ENCODE results near the gene SLC7A11.

SLC7A11 gene

DNA sequence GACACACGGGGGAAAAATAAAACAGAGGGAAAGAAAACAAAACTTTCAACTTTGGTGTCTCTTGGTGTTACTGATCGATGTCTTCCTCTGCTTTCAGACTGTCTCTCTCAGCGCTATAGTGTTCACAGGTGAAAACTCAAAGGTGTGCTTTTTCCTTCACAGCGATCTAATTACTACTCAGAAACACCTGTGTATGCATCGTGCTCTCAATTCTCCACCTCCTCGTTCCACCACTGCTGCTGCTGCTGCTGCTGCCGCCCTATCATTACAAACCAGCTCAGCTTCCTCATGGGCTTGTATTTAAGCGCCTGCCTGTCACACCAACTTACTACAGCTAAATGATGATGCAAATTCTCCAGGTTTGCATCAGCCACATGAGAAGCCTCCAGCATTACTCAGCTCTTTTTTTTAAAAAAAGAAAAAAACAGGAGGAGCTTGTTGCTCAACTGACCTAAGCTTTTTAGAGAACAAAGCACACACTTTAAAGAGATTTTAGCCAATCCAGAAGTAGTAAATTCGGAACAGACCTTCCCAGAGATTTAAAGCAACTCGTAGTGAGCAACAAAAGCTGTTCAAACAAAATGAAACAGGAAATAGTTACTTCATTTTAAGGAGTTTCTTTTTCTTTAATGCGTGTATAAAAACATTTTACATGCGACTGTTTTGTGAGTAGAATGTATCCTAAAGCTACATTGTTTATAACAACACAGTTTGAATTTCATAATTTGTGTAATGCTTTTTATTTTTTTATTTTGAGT, at the start of gene SLC7A11:
Gene SLC7A11, minus strand, starts transcription at position 274 of the 758 bp plus-strand sequence. CDS start 280 bp downstream, outside the sequence.
- peak; percentile 88 for DNase-seq

DNA sequence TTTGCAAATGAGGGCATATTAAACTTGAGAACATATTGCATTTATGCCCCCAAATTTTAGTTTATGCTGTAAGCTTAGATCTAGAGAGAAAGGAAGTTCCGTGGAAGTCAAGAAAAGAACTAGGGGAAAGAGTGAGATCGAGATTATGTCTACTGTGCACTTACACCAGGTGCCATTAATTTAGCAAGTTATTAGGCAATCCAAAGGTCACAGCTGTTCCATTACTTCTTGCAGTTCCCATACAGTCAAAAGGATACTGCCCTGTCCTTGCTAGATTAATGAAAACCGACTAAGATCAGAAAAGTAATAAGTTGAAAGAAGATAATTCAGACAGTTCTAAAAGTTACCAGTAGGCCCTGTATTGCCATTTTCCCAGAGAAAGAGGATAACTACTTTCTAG, 49.3 kb upstream of the SLC7A11 start:
- DNase-seq, result no peak

DNA sequence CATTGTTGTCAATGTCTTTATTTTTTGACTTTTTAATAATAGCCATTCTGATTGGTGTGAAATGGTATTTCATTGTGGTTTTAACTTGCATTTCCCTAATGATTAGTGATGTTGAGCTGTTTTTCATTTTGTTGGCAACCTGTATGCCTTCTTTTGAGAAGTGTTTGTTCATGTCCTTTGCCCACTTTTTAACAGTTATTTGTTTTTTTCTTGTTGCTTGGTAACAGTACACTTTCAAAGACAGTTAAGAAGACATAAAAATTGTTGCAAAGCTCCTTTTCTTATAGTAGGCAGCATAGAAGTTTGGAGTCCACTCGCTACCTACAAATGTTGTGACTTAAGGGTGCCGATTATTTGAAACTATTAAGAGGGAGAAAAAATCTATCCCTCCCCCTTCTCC, 48.7 kb upstream of the SLC7A11 start:
- DNase-seq, result no peak

DNA sequence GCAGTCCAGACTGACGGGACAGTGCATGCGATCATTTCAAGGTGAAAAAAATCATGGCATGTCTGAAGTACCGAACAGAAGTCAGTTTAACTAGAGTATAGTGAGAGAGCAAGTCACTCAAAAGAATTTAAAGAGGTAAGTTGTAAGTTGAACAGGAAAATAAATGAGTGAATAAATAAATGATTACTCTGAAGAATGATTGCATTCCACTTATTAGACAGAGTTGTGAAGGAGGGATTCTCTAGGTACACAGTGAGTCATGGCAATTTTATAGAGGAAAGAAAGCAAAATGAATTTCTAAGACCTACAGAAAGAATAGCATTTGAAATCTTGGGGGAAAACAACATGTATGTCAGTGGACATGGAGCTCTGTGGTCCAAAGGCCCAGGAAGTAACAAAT, 37.1 kb upstream of the SLC7A11 start:
- no peak for DNase-seq

DNA sequence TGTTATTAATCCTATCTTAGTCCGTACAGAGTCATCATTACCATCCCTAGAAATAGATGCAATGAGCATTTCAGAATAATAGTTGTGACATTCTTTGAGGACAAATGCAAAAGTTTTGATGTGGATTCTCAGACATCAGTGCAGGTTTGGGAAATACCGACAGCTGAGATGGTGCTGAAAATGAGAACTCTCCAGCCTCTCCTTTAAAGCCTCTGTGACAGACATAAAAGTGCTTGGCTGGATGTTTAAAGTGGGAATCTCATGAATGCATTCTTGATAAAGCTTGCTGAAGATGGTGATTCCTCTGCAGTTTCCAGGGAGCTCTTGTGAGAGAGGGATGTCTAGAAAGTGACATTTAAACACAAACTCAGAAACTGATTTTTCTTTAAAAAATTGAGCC, 35.0 kb upstream of the SLC7A11 start:
- DNase-seq, result no peak

DNA sequence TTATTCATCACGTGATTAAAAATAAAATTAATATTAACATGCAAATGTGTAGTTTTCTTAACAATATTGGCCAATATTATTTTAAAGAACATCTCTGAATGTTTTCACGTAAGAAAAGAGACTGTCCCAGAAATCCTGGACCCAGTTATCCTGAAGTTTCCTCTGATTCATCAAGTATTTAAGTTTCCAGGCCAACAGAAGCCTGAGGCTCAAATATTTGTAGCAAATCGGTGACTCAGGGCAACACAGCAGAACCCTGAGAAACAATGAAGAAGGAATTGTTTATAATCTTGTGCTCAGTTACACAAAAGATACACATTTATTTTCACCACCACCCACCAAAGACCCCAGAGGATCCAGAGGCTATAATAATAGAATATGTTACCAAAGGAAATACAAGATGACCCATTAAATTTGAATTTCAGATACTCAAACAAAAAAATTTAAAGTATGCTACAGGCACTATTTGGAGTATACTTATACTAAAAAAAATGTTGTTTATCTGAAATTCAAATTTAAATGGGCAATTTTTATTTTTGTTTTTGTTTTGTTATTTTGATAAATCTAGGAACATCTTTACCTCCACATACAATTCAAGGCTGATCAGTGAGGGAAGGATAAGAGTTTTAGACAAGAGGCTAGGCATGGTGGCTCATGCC, 33.9 kb upstream of the SLC7A11 start:
- DNase-seq, result no peak

DNA sequence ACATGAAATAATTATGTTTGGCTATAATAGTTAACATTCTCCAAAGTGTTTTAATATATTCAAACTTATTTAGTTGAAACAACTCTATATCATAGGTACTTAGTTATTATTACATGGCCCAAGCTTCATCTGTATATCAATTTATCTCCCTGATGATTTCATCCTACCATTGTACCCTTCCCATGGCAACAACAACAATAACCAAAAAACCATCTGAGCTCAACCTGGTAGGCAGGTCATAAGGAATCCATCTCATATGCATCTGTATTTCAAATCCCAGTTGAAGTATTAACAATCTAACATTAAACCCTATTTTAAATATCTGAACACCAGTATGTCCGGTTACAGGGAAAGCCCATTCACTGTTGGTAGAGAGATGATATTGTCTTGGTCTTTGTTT, 33.1 kb upstream of the SLC7A11 start:
- no peak for DNase-seq

DNA sequence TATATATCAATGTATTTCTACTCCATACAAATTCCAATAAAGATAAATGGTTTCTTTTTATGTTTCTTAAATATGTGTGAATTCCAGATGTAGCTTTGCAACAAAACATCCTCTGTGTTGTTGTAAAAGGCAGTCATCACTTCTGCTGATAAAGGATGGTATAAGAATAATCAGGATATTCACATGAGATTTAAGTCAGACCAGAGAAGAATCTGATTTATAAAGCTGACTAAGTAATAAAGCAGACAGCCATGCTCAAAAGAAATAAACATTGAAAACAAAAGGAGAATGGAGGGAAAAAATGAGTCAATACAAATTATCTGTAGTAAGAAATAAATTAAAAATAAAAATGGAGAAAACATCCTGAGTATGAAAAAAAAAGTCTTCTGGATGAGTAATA, 27.0 kb upstream of the SLC7A11 start:
- DNase-seq, result no peak

GRCh38 chr4:138267835-138268234, 25.7 kb upstream of the SLC7A11 start:
- no peak for DNase-seq

GRCh38 chr4:138266948-138267347, 24.8 kb upstream of the SLC7A11 start:
- DNase-seq, result no peak

- DNase-seq, result no peak
These were observed 21.2 kb upstream of the SLC7A11 start for GRCh38 chr4:138263247-138263816.

DNA sequence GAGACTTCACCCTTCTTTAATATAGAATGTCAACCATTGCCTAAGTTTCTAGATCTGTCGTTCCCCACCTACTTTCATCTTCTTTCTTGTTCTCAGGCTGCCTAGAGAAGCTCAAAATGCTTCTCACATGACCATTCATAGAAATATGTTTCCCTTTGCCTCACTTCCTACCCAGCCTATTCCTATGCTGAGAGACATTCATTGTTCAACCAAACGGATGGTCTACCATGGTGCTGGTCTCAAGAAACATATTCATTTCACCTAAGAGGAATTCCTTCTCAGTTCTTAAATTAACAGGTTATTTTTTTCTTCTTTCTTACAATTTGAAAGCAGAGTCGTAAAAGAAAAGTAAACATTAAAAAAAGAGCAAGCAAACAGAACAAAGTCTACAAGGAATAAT, 20.3 kb upstream of the SLC7A11 start:
- no peak for DNase-seq

DNA sequence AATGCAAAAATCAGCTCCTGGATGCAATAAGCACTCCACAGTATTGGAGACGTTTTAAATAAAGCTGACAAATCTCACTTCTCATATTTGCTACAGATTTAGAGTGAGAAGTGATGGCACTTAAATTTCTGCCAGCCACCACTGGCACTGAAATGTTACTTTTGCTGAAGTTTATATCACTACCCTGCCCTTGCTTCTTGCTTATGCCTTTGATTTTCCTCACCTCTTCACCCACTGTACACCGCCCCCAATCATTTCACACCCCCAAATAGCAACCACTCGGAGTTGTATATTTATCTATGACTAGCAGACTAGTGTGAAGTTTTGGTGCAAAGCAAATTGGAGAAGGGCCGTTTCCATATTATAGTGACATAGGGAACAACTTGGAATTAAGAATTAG, 19.9 kb upstream of the SLC7A11 start:
- DNase-seq, result no peak

- no peak for DNase-seq
These were observed 17.7 kb upstream of the SLC7A11 start for GRCh38 chr4:138259824-138260223.

- DNase-seq, result no peak
These were observed 17.1 kb upstream of the SLC7A11 start for GRCh38 chr4:138259271-138259670.

DNA sequence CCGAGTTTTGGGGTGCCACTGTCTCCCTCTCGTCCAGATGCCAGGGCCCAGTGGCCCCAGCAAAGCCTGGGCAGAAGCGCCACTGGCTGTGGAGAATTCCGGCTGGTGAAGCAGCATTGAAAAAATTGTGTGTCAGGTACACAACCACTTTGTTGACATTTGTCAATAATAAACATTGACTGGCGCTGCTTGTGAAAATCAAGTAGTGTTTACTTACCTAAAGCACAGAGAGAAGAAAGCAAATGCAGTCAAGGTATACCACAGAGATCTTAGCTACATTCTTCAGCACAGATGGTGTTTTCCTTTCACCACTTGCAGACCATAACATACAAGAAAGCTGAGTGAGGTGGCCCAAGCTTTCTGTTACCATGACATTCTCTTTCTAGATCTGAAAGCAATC, 14.5 kb upstream of the SLC7A11 start:
- no peak for DNase-seq

DNA sequence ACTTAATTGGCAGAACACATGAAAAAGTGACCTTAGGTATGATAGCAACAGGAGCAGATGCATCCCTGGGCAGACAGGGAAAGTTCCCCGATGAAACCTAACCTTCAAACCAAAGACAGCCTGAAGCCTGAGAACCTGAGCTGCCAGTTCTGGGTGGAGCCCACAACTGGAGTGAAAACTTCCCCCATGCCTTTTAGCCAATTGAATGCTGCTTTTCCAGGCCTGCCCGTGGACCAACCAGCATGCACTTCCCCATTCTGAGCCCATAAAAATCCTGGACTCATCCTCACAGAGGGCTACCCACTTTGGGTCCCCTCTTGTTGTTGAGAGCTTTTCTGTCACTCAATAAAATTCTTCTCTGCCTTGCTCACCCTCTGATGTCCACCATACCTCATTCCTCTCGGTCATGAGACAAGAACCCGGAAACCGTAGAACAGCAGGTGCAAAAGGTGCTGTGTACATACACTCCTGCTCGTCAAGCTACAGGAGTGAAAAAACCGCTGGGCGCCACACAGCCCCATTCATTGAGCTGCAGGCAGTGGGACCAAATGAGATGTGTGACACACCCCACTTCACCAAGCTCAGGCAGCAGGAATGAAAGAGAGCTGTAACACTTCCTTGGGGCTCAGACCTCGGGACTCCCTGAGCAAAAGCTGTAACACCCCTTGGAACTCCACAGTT, 13.9 kb upstream of the SLC7A11 start:
- DNase-seq, result no peak

DNA sequence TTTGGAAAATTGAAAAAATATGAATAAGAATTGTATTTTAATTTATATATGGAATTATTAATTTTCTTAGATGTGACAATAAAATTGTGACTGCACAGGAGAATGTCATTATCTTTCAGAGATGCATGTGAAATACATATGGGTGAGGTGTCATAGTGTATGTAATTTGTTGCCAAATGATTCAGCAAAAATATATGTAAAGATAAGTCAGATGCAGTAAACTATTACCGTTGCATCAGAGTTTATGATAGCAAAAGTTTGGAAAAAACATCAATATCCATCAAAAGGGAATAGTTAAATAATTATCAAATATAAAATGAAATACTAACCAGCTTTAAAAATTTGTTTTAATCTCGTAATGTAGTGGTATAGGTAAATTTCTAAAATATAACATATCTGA, 10.4 kb upstream of the SLC7A11 start:
- no peak for DNase-seq

GRCh38 chr4:138251938-138252337, 9.8 kb upstream of the SLC7A11 start:
- no peak for DNase-seq

DNA sequence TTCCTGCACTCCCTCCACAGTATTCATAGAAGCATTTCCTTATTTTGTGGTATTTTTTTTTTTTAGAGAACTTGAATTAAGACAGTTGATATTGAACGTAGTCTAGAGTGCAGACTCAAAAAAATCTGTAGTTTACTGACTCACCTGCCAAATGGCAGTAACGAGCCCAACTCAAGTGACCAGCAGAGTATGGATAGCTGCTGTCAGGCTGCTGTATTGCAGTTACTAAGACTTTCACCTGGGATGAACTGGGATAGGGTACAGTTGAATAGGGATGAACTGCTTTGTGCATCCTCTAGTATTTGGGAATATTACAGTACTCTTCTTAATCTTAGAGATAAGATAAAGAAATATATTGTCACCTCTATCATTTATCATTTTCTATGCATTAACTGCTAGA, 7.0 kb upstream of the SLC7A11 start:
- no peak for DNase-seq

DNA sequence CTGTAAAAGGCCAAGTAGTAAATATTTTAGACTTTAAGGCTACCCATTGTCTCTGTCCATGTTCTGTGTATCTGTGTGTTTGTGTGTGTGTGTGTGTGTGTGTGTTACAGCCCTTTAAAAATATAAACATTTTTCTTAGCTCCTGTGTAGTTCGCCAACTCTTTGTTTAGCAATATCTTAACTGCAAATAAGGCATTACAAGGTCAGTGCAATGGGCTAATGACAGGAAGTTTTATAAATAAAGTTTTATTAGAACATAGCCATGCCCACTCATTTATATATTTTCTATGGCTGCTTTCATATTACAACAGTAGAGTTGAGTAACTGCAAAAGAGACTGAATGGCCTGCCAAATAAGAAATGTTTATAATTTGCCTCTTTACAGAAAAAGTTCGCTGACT, 5.9 kb upstream of the SLC7A11 start:
- DNase-seq, result no peak

- no peak for DNase-seq
These were observed 5.5 kb upstream of the SLC7A11 start for GRCh38 chr4:138247643-138248042.

GRCh38 chr4:138243369-138243768, 1.2 kb upstream of the SLC7A11 start:
- no peak for DNase-seq

GRCh38 chr4:138242834-138243156, 646 bp upstream of the SLC7A11 start:
- no peak for DNase-seq

All from NCI-H2171 treated with DMSO at 0.1 percent for 48 hours (cell line).